Ishikawa (cell line): ENCODE data around the gene AADACL4.

Experiments
- CEBPB ChIP-seq: IDR thresholded peaks from 2 replicates; pipeline ENCODE4 v1.6.1; 2012
- CREB1 ChIP-seq: IDR thresholded peaks from 2 replicates; pipeline ENCODE4 v1.6.1; 2012; ENCODE audit warnings: low read depth
- EGR1 ChIP-seq: IDR thresholded peaks from 2 replicates; pipeline ENCODE4 v1.6.1; 2012
- EP300 ChIP-seq: IDR thresholded peaks from 2 replicates; pipeline ENCODE4 v1.6.1; 2012; ENCODE audit warnings: borderline replicate concordance
- FOXM1 ChIP-seq: IDR thresholded peaks from 2 replicates; pipeline ENCODE4 v1.6.1; 2012; ENCODE audit warnings: low read depth, borderline replicate concordance
- NFIC ChIP-seq: IDR thresholded peaks from 2 replicates; pipeline ENCODE4 v1.6.1; 2012
- RAD21 ChIP-seq: IDR thresholded peaks from 2 replicates; pipeline ENCODE4 v1.6.1; 2012; ENCODE audit warnings: low read depth
- REST ChIP-seq: IDR thresholded peaks from 2 replicates; pipeline ENCODE4 v1.6.1; 2012; ENCODE audit warnings: low read depth, mild to moderate bottlenecking
- TAF1 ChIP-seq: IDR thresholded peaks from 2 replicates; pipeline ENCODE4 v1.6.1; 2012; ENCODE audit warnings: low read depth, mild to moderate bottlenecking
- TCF12 ChIP-seq: IDR thresholded peaks from 2 replicates; pipeline ENCODE4 v1.6.1; 2012; ENCODE audit warnings: low read depth
- TEAD4 ChIP-seq: IDR thresholded peaks from 2 replicates; pipeline ENCODE4 v1.6.1; 2012
- USF1 ChIP-seq: IDR thresholded peaks from 2 replicates; pipeline ENCODE4 v1.6.1; 2012
- YY1 ChIP-seq: IDR thresholded peaks from 2 replicates; pipeline ENCODE4 v1.6.1; 2012; ENCODE audit warnings: low read depth

- TF ChIP-seq USF1 (no peak), FOXM1 (no peak), TCF12 (no peak), TEAD4 (no peak), NFIC (no peak), TAF1 (no peak), REST (no peak), YY1 (no peak), EP300 (no peak), CREB1 (no peak), EGR1 (no peak), RAD21 (no peak), CEBPB (no peak)
Observed at GRCh38 chr1:12620931-12621330, 23.0 kb upstream of the AADACL4 start.
